Stimulated activated CD4-positive, alpha-beta T cell treated with anti-CD3 and anti-CD28 coated beads, TNF-alpha, amount 100 ng/mL, for 1 hour (primary cell): ENCODE measurements around the gene PTPRS.
A peak's percentile ranks its signal among the peaks of the same experiment; 100 is the strongest.
"Not testable (repeated sequence)": the region's sequence is repeated elsewhere in the genome, so short reads cannot be mapped to it uniquely, and the experiment has no call there.

ENCODE experiments used
- DNase-seq, 3 donors: peaks; one replicate each; pipeline ENCODE4 v3.0.0-alpha.2; 2020; ENCODE audit warnings: low read depth in 3 of 3, low spot score in 1 of 3

The PTPRS gene

DNA sequence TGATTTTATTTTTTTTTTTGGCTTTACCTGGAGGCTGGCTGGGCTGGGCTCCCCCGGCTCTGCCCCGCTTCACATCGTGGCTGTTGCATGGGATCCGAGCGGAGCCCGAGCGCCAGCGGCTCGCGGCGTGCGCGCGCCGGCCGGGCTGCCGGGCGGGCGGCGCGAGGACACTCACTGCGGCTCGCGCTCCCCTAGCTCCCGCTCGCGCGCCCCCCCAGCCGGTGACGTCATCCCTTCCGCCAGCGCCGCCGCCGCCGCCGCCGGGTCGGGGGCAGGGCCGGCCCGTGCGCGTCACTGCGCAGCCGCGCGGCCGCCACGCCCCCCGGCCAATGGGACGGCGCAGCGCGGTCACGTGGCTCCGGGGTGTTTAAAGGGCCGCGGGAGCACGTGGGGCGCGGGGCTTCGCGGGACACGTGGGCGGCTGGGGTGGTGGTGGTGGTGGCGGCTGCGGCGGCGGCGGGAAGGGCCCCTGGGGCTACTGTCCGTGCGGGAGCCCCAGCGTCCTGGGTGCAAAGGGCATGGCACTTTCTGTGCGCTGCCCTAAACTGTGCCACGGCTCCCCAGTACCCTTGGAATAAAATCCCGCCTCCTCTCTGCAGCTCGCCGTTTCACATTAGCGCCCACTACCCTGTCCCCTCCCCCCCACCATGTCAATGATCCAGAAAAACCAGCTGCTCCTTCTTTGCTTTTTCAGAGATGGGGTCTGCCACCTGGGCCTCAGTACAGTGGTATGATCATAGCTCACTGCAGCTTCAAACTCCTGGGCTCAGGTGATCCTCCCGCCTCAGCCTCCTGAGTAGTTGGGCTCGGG is at the start of gene PTPRS:
Gene PTPRS, minus strand, starts transcription at position 176 of the 811 bp plus-strand sequence. CDS start 54,672 bp downstream, outside the sequence.
- peak in 2 of 3 donors; percentile 25 to 46 for DNase-seq

DNA sequence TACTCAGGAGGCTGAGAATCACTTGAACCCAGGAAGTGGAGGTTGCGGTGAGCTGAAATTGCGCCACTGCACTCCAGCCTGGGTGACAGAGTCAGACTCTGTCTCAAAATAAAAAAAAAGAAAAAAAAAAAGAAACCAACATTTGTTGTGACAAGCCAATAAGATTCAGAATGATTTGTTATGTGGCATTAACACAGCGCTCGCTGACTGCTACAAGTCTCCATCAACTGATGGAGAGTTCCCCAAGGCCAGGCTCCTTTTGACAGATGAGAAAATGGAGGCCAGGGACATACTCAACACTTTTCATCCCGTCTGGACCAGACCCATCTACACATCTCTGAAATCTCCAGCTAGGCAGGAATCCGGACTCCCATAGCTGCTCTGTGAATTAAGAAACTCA is 48.7 kb upstream of the PTPRS start:
- no peak for DNase-seq

- DNase-seq: no peak
Measured at GRCh38 chr19:5387472-5387871, 46.9 kb upstream of the PTPRS start.

- DNase-seq: no peak
Measured at GRCh38 chr19:5386841-5387240, 46.2 kb upstream of the PTPRS start.

- DNase-seq: not testable (repeated sequence)
Measured at GRCh38 chr19:5381197-5381596, 40.6 kb upstream of the PTPRS start.

- no peak for DNase-seq
Measured at GRCh38 chr19:5380215-5380919, 39.8 kb upstream of the PTPRS start.

GRCh38 chr19:5376928-5377327 is 36.3 kb upstream of the PTPRS start:
- no peak for DNase-seq

- no peak for DNase-seq
Measured at GRCh38 chr19:5372572-5373200, 32.1 kb upstream of the PTPRS start.

- DNase-seq: peak in 1 of 3 donors; percentile 34
Measured at GRCh38 chr19:5369962-5370367, 29.4 kb upstream of the PTPRS start.

- no peak for DNase-seq
Measured at GRCh38 chr19:5369304-5369703, 28.7 kb upstream of the PTPRS start.

GRCh38 chr19:5367530-5368133 is 27.0 kb upstream of the PTPRS start:
- no peak for DNase-seq

- DNase-seq: no peak
Measured at GRCh38 chr19:5365905-5366304, 25.3 kb upstream of the PTPRS start.

DNA sequence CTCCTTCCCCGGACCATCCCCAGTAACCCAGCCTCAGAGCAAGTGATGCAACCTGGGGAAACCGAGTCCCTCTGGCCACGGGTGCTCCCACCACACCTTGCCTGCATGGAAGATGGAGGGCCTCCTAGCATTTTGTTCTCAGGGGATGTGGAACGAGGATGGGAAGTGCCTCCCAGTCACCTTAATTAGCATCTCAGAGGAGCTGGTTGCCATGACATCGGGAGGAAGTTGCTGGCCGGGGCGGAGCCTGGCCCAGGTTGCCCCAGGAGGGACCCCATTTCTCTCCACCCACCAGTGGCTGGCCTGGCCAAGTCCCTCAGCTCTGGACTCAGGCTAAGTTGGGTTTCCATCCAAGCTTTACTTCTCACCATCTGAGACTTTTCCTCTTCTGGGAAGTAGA is 24.1 kb upstream of the PTPRS start:
- no peak for DNase-seq

- not testable (repeated sequence) for DNase-seq
Measured at GRCh38 chr19:5361839-5362238, 21.2 kb upstream of the PTPRS start.

DNA sequence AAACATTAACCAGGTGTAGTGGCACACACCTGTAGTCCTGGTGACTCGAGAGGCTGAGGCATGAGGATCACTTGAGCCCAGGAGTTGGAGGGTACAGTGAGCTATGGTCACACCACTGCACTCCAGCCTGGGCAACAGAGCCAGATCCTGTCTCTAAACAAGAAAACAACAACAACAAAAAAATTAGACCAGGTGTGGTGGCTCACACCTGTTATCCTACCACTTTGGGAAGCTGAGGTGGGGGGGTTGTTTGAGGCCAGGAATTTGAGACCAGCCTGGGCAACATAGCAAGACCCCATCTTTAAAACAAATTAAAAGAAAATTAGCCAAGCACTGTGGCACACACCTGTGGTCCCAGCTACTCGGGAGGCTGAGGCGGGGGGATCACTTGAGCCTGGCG is 20.8 kb upstream of the PTPRS start:
- no peak for DNase-seq

DNA sequence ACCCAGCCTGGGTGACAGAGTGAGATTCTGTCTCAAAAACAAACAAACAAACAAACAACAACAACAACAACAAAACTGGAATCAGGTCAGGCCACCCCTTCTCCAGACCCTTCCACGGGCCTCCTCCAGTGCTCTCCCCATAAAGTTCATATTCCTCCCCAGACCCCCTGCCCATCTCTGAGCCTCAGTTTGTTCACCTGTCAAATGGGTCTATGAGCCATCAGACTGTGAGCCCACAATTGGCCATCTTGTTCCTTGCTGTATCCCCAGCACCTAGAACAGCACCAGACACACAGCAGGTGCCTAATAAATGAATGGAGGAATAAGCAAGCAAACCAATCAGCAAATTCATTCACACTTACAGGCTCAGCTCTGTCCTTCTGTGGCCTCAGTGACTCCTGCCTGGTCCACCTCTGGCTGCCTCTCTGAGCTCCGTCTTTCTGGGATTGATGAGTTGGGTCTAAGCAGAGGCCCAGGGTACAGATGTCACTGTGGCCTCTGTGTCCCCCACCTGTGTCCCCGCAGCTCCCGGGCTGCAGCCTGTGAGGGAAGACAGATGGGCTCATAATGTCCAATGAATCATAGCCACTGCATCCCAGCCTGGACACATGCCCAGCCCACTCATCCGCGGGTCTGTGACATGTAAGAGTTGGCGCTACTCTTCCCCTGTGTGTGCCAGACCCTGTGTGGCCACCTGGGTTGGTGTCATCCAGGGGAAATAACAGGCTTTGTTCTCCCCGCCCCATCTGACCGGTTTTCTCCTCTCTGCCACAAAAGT is 19.6 kb upstream of the PTPRS start:
- no peak for DNase-seq

DNA sequence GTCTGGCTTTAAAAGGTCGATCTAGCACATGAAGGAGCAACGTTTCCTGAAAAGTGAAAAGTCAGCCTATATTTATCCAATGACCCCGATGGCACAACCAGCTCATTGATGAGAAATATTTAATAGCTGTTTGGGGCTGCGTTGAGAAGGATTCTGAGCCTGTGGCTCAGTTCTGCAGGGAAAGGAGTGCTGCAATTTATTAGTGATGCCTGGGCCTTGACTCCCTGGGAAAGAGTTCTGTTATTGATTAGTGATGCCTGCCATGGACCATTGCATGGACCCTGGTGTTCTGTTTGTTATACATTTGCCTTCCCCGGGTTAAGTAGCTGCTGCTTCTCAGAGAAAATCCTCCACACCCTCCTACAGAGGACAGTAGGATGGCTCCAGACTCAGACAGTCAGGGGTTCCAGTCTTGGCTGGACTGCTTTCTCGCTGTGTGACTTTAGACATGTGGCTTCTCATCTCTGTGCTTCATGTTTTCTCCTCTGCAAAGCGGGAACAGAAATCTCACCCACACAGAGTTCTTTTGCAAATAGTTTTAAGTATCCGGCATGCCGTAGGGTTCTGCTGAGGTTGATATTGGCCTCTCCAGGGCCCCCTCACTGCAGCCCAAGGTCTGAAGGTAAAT is 17.7 kb upstream of the PTPRS start:
- DNase-seq: no peak

- no peak for DNase-seq
Measured at GRCh38 chr19:5357584-5357983, 17.0 kb upstream of the PTPRS start.

DNA sequence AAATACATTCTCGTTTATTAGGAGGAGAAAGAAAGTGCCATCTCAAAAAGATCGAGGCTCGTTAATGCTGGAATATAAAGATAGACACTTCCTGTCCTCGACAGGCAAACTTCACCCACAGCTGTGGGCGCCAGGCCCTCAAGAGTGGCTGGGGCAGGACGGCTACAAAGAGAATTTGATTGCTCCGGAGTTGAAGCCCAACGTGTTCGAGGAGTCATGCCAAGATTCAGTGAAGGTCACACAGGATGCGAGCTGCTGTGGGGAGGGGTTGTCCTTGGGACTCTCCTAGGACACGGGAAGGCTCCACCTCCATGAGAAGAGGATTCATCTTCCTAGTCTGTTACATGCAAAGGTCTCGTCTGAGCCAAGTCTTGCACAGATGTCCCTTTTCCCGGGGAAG is 16.3 kb upstream of the PTPRS start:
- no peak for DNase-seq

- no peak for DNase-seq
Measured at GRCh38 chr19:5356428-5356827, 15.8 kb upstream of the PTPRS start.
